HG02970 (cell line): ENCODE data around the gene RPS19.

Source experiments
- ATAC-seq: cut with Tn5 transposase; IDR thresholded peaks from one replicate; pipeline ENCODE4 v1.9.1; 2021; ENCODE audit warnings: mild to moderate bottlenecking, moderate library complexity, moderate number of reproducible peaks; ENCODE audit not compliant: unreplicated experiment, low FRiP score

The RPS19 gene

DNA sequence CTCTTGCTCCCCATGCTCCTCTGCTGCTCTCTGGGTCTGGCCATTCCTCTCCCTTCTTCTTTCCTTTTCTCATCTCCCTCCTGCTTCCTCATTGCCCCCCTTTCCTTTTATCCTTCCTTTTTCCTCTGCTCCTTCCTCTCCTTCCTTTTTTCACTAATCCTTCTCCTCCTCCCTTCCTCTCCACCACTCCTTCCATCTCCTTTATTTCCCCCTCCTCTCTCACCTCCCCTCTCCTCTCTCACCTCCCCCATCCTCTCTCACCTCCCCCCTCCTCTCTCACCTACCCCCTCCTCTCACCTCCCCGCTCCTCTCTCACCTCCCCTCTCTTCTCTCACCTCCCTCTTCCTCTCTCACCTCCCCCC lies 36.5 kb downstream of the RPS19 start:
- no peak for ATAC-seq

DNA sequence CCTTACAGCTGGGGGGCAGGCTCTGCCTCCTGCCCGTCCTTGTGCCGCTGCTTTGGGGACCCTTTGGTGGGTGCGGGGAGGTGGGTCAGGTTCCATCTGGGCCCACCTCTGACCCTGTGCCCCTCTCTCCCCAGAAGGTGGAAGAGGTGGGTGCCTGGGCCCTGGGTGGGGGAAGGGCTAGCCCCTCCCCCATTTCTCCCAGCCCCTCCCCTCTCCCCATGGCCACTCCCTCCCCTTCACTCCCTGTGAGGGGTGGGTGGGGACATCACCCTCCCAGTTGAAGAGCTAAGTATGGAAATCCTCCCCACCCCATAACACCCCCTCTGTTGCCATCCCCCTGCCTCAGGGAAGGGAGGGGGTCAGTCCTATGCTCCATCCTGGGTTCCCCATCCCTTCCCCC lies 37.1 kb downstream of the RPS19 start:
- ATAC-seq: no peak

DNA sequence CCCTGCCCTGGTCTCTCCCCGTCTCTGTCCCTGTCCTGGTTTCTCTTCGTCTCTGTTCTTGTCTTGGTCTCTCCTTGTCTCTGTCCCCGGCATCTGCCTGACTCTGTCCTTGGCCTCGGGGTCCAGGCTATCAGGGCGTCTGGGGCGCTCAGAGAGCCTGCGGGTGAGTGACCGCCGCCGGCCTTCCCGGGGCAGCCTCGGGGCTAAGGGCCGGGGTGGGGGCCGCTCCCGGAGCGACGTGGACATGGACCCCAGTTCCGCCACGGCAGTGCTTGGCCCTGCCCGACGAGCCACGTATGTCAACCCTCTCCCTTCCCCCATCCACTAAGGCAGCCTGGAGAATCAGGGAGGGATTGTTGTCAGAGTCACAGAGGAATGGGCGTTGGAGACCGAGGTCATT lies 37.8 kb downstream of the RPS19 start:
- ATAC-seq: no peak

DNA sequence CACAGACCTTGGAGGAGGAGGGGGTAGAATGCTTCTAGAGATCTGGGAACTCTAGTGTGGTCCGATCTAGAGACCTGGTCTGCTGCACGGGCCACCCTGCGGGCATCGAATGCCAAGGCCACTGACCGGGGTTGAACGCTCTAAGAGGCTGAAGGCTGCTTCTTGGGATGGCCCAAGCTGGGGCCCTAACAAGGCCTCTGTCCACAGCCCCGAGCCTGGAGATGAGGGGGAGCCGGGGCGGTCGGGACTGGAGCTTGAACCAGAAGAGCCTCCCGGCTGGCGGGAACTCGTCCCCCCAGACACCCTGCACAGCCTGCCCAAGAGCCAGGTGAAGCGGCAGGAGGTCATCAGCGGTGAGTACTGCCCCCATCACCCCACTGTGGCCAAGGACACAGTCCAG lies 38.2 kb downstream of the RPS19 start:
- no peak for ATAC-seq

DNA sequence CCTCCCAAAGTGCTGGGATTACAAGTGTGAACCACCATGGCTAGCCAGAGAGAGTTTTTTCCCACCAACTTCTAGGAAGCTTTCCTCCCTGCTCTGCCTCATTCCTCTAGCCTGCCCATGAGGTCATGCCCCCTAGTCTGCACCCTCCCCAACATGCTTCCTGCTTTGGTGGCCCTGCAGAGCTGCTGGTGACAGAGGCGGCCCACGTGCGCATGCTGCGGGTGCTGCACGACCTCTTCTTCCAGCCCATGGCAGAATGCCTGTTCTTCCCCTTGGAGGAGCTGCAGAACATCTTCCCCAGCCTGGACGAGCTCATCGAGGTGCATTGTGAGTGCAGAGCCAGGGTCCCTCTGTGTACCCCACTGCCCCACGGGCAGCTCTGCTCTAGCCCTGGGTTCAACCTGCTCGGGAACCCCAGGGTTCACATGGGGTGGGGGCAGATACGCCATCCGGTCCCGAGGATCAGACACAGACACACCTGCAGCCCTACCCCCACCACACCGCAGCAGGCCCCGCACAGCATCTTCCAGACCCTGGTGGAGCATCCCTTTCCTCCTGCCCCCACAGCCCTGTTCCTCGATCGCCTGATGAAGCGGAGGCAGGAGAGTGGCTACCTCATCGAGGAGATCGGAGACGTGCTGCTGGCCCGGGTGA lies 41.8 kb downstream of the RPS19 start:
- ATAC-seq: no peak

DNA sequence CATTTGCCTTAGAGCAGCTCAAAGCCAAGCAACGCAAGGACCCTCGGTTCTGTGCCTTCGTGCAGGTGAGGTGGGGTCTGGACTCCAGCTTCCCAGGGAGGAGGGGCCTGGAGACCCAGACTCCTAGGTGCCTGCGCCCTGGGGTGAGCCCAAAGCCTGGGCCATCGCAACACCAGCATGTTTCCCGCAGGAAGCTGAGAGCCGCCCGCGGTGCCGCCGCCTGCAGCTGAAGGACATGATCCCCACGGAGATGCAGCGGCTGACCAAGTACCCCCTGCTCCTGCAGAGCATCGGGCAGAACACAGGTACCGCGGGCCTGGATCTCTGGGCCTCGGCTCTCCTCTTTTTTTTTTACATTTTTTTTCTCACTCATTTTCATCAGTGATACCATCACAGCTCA lies 42.5 kb downstream of the RPS19 start:
- no peak for ATAC-seq

DNA sequence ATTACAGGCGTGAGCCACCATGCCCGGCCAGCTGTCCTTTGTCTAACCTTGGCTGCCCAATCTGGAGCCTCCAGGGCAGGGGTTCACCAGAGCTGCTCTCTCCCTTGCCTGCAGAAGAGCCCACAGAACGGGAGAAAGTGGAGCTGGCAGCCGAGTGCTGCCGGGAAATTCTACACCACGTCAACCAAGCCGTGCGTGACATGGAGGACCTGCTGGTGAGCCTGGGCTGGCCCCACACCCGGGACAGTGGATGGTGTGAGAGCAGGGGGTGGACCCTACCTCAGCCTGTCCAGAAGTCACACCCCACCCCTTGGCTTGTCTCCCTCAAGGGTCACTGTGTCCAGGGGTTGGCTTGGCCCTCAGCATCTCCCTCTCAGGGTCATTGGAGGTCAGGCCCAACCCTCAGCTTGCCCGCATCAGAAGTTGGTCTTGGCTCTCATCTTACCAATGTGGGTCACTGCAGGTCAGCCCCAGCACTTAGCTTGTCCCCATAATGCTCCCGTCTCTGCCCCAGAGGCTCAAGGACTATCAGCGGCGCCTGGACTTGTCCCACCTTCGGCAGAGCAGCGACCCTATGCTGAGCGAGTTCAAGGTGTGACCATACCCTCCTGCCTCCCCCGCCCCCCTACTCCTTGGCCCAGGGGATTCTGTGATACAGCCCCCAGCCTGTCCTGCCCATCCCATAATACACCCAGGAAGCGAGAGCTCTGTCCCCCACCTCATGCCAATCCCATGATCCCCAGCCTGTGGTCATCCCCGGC lies 43.3 kb downstream of the RPS19 start:
- no peak for ATAC-seq

DNA sequence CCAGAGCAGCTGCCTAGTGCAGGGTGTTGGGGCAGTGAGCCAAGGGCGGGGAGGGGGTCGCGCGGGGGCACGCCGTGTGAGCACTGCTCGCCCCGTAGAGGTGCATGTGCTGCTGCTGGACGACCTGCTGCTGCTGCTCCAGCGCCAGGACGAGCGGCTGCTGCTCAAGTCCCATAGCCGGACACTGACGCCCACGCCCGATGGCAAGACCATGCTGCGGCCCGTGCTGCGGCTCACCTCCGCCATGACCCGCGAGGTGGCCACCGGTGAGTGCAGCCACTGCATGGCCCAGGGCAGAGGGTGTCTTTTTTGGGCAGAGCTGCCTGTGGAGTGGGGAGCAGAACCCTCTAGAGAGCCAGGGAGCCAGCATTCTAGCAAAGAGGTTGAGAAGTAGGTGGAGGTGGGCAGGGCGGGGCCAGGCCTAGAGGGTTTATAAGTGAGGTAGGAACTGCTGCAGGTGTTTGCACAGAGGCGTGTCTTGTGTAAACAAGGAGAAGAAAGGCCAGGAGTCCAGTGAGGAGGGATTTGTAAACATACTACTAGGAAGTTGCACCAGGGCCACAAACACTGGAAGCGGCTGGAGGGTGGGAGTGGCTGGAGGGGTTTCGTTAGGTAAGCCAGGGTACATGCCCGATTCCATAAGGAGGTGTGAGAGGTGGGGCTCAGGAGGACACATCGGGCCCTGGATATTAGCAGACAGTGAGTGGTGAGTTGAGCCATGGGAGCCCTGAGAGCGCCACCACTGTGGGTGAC lies 44.2 kb downstream of the RPS19 start:
- ATAC-seq: no peak

DNA sequence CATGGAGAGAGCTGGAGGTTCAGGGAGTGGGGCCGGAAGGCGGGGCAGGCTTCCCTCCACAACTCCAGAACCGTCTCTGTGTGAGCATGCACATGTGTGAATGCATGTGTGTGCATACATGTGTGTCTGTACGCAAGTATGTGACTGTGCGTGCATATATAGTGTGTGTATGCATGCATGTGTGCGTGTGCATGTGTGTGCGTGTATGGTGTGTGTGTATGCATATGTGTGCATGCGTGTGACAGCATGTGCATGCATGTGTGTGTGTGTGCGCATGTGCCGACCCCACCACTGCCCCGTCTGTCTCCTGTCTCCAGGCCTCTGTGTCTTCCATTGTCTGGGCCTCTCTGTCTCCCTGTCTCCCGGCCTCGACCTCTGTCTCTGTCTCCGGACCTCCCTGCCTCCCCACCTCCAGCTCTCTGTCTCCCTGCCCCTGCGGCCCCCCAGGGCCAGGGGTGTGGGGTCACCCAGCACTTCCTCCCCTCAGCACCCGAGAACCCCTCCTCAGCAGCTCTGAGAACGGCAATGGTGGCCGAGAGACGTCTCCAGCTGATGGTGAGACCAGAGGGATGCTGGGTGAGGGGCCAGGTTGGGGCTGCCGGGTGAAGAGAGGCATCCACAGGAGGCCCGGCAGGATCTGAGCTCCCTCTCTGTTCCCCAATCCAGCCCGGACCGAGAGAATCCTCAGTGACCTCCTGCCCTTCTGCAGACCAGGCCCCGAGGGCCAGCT lies 45.4 kb downstream of the RPS19 start:
- ATAC-seq: no peak

DNA sequence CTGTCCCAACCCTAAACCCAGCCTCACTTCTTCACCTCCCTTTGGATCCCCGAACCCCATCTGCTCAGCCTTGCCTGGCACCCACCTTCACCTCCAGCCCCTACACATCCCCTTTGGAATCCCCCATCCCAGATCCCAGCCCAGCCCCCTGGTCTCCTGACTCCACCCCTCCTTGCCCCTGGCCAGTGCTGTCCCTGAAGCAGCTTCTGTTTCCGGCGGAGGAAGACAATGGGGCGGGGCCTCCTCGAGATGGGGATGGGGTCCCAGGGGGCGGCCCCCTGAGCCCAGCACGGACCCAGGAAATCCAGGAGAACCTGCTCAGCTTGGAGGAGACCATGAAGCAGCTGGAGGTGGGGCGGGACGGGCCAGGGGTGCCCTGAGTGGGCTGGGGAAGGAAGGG lies 46.2 kb downstream of the RPS19 start:
- no peak for ATAC-seq

DNA sequence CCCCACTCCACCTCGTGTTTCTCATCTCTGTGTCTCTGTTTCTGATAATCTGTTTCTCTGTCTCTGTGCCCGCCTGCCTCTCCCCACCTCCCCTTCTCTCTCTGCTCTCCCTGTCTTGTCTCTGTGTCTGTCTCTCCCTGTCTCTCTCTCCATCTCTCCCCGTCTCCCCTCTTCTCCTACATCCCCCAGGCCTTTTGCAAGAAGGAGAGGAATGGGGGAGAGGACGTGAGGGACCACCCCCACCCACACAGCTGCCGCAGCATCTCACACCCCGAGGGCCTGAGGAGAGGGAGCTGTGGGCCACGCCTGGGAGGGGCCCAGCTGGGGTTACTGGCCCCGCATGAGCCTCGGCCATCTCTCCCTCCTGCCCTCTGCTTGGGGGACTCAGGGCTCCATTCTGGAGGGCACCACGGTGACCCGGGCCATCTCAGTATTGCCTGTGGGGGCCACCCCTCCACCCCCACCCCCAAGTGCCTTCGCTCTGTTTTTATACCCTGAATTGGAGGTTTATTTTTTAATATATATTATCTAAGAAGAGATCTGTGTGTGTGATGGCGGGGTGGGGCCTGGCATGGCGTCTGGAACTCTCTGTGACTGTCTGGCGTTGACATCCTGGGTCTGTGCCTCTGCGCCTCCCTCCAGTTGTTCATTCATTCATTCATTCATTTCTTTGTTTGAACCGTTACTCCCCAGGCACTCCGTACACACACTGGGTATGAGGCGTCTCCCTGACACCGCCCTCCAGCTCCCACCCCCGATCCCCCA lies 47.0 kb downstream of the RPS19 start:
- no peak for ATAC-seq

DNA sequence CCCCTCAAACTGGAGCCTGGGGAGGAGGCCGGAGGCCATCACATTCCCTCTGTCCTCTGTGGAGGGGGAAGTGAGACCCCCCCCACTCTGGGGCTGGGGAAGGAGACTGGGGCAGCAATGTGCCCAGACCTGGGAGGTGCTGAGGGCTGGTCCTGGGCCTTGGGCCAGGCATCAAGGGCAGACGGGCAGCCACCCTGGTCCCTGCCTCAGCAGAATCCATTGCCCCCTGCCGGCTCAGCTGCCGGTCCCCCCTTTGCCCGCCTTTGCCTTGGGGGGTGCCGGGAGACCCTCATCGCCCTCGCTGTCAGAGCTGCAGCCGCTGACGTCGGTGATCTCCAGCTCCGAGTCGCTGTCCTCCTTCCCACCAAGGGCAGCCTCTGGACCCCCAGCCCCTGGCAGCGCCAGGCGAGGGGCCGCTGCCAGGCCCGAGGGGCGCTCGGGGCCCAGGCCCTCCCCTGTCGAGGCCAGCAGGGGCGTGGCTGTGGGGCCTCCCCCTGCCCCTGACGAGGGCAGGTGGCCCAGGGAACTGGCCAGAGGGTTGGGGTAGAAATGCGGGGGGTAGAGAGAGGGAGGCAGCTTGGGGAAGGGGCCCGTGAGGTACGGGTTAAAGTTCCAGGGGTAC lies 48.0 kb downstream of the RPS19 start:
- ATAC-seq: no peak

DNA sequence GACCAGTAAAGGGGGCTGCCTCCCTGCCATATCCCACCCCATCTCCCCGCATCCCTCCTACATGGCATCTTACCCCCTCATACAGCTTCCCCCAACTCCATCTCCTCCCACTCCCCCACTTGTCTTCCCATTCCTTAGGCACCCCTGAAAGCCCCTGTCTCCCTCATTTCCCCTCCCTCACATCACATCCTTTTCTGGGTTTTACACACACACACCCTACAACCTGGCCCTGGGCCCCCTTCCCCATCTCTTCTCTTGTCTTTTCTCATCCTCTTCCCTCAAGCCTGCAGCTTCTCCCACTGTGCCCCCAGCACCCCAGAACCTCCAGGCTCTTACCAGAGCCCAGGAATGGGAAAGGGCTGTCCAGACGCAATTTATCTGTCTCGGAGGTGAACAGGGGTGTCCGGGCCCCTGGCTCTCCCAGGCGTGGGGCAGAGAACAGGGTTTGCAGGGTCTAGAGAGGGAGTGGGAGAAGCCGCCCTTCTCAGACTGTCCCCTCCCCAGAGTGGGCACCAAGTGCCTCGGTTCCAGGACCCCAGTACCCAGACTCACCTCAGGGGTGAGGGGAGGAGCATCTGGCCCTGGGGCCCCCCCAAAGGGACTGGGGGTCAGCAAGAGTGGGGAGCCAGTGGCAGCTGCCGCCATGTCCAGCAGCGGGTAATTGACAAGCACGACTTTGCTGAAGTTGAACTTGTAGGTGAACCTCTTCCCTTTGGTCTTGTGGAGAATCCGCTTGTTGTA lies 48.8 kb downstream of the RPS19 start:
- no peak for ATAC-seq

DNA sequence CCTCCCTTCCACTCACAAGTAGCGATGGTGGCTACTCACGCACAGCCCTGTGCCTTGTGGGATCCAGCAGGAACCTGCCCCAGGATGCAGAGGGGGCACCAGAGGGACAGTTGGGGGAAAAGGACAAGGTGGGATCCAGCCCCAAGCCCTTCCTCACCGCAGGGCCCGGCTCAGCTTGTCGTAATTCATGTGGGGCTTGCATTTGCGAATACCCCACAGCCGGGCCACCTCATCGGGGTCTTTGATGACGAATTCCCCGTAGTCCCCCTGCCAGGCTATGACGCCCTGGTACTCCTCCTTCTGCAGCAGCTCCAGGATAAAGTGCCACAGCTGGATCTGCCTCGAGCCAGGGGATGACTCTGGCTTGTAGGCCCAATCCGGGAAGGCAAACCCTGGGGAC lies 49.7 kb downstream of the RPS19 start:
- ATAC-seq: no peak

DNA sequence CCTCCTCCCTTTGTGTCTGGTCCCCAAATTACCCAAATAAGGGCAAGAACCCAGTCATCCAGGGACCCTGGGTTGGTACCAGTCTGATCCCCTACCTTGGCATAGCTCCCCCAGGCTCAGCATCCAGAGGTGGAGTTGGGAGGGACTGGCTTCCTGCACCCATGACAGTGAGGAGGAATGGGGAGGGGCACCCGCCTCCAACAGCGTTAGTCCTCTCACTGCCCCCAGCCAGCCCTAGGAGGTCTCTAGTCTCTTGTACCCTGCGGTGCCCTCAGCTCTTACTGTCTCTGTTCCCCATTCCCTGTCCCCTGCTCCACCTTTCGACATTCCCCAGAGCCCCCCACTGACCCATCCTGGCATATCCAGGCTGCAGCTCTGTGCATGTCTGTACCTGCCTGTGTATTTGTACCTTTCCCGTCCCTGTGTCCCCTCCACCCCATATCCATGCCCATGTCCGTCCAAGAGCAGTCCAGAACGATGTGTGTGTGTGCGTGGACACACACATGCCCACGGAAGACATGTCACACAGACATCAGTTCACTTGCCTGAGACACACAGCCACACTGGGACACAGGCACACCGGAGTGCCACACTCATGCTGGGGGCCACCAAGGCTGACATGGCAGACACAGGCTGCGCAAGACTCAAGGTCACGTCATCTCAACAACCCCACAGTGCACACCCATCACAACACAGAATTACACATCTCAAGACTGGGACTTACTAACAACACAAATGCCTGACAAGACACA lies 50.4 kb downstream of the RPS19 start:
- ATAC-seq: no peak

DNA sequence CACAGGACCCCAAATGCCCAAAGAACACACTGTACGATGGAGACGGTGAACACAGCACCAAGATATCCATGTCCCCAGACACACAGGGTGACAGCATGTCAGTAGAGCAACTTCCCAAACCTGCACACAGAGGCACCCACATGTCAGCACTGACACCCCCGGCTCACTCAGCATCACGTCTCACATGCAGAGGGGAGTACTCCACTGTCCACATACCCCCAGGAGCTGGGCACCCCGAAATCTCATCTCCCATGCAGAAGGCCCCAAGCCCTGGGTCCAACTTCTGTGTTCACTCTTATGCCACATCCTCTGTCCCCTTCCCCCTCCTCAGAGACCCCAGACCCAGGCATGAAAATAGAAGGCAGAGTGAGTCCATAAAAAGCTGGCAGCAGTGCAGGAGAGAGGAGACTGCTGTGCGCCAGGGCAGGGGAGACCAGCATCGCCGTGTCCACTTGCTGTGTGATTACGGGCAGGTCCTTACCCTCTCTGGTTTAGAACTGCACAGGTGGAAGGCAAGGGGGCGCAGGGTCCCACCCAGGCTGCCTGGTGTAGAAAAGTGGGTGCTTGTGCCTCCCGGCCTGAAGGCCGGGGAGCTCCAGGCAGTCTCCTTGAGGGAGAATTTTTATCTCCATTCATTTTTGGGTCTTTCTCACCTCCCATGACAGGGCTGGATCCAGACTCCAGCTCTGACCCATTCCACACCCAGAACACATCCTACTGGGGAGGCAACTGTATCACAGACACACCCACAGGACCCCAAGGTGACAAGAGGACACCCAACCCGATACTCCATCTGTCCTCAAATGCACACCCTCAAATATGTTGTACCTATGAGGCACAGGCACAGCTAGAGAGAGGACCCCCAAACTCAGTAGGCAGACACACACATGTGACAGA lies 51.2 kb downstream of the RPS19 start:
- no peak for ATAC-seq

DNA sequence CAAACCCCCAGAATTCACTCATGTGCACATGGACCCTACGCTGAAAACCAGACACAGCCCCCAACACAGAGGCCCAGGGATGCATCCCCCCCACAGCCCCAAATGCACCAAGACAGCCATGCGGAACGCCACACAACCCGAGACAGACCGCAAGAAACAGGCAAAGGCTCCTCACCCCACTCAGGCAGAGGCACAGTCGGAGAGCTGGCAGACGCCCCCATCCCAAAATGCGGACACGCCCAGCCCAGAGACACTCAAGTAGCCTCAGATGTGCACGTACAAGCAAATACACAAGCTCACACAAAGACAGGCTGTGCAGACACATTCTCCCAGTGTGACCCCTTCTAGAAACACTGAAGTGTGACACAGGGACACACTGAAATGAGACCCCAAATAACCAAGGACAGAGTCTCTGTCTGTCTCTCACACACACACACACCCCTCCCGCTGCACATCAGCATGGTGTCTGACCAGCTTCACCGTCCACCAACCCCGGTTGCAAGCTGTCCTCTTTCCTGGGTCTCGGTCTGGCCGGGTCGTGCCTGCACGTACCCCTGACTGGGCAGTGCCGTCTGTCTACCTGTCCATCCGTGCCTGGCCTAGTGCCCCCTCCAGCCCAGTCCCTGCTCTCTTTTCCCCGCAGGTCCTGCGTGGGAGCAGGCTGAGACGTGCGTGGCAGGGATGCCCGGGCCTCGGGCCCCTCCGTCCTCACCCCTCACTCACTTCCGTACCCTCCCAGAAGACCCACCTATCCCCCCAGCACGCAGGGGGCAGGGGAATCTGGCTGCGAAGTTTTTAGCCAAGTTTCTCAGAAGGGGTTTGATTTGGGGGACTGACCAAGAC lies 52.1 kb downstream of the RPS19 start:
- no peak for ATAC-seq
